ENCODE results near the gene MDGA2.

The MDGA2 gene

GRCh38 chr14:46894476-46894875, 780.9 kb downstream of the MDGA2 start:
- no peak for DNase-seq

- DNase-seq = no peak
Observed at GRCh38 chr14:46887144-46887543, 788.3 kb downstream of the MDGA2 start.

GRCh38 chr14:46885566-46885965, 789.8 kb downstream of the MDGA2 start:
- DNase-seq = no peak

GRCh38 chr14:46861753-46862152, 813.7 kb downstream of the MDGA2 start:
- DNase-seq = no peak

- DNase-seq = no peak
Observed at GRCh38 chr14:46840944-46841720, 834.3 kb downstream of the MDGA2 start.

- no peak for DNase-seq
Observed at GRCh38 chr14:46820291-46820690, 855.1 kb downstream of the MDGA2 start.

GRCh38 chr14:46819117-46819516, 856.3 kb downstream of the MDGA2 start:
- DNase-seq = no peak

- DNase-seq = no peak
Observed at GRCh38 chr14:46818147-46818546, 857.3 kb downstream of the MDGA2 start.

- DNase-seq = no peak
Observed at GRCh38 chr14:46793144-46793543, 882.3 kb downstream of the MDGA2 start.
